GM21723 (cell line): ENCODE data around the gene CCDC33.
"Not testable (repeated sequence)": the region's sequence is repeated elsewhere in the genome, so short reads cannot be mapped to it uniquely, and the experiment has no call there.

Source experiments
- ATAC-seq: cut with Tn5 transposase; IDR thresholded peaks from one replicate; pipeline ENCODE4 v1.9.1; 2021; ENCODE audit warnings: mild to moderate bottlenecking, moderate library complexity; ENCODE audit not compliant: unreplicated experiment

The CCDC33 gene

GRCh38 chr15:74352393-74352910 lies 116.3 kb downstream of the CCDC33 start:
- no peak for ATAC-seq

- ATAC-seq, result not testable (repeated sequence)
Measured at GRCh38 chr15:74353992-74354391, 117.9 kb downstream of the CCDC33 start.

- not testable (repeated sequence) for ATAC-seq
Measured at GRCh38 chr15:74356050-74356449, 119.9 kb downstream of the CCDC33 start.

DNA sequence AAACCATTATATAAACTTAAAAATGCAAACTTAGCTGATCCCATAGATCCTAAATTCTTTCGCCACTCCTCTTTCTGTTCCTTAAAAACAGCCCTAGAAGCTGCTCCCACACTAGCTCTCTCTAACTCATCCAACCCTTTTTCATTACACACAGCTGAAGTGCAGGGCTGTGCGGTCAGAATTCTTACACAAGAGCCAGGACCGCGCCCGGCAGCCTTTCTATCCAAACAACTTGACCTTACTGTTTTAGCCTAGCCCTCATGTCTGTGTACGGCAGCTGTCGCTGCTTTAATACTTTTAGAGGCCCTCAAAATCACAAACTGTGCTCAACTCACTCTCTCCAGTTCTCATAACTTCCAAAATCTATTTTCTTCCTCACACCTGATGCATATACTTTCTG lies 121.4 kb downstream of the CCDC33 start:
- not testable (repeated sequence) for ATAC-seq

- ATAC-seq, result not testable (repeated sequence)
Measured at GRCh38 chr15:74359376-74359775, 123.2 kb downstream of the CCDC33 start.

GRCh38 chr15:74360855-74361254 lies 124.7 kb downstream of the CCDC33 start:
- ATAC-seq, result not testable (repeated sequence)

- no peak for ATAC-seq
Measured at GRCh38 chr15:74362482-74362881, 126.4 kb downstream of the CCDC33 start.

DNA sequence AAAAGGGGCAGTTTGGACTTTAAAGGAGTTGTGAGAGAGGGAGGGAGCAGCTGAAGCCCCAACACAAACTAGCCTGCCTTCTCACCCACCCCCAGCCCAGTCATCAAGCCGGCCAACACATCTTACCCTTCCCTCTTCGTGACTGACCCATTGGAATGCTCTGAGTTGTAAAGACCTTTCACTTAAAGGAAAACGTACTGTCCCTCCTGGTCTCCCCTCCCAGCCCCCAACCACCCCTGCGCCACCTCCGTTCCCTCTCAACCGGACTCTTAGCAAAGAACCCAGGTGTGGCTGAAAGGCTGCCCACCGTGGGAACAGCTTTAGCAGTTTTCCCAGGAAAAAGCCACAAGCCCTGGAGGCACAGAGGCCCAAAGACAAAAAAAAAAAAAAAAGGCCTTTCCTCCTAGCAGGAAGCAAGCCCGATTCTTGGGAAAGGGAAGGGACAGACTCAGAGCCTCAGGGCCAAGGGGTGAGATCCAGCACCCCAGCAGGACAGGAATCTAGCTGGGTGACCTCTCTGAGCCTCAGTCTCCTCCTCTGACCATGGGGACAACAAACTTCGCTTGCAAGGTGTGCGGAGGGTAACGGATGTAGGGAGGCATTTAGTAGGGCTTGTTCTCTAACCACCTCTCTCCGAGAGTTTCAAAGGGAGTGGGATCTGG lies 128.9 kb downstream of the CCDC33 start:
- ATAC-seq, result no peak

DNA sequence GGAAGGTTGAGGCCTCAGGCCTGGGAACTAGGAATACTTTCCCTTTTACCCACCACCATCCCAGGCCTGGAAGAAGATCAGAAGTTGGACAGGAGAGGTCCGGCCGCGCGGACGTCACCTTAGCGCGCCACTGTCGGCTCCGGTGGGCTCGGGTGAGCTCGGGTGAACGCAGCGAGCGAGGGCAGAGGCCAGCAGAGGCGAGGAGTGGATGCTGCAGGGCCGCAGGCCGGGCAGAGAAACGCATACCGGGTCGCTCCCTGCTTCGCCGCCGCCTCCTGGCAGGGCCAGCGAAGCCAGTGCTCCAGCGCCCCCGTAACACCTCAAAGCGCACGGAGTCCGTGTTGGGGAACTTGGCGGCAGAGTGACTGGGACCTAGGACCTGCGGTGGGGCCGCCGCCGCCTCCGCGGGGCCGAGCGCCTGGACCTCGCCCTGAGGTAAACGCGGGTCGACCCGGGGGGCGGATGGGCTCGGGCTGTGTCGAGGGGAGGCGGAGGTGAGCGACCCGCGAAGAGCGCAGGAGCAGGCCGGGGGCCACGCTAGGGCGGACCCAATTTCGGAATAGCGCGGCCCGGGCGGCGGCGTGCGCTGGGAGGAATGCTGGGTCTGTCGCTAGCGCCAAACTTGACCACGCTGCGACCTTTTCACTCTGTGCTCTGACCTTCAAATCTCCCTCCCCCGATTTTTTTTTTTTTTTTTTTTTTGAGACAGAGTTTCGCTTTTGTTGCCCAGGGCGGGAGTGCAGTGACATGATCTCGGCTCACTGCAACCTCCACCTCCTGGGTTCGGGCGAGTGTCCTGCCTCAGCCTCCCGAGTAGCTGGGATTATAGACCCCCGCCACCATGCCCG lies 129.7 kb downstream of the CCDC33 start:
- no peak for ATAC-seq

DNA sequence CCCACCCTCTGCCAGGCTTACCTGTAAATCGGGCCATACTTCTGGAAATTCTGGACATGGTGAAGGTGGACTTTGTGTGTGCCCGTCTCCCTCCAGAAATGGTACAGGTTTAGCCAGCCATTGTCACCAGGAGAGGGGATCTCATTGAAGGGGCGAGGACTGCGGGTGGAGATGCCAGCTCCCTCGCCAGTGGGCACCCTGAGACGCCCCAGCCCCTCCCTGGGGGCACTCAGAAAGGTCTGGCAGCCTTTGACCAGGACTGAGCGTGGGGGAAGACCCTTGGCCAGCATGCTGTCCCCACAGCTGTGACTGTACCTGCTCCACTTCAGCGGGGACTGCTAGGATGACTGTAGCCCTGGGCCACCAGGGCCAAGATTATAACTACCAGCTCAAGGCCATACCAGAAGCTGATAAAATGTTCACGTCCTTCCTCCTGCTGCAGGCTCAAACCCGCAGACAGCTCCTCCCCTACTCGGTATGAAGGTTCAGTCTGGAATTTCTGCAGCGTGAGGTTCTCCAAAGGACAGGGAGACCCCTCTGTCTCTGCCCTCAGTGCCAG lies 131.2 kb downstream of the CCDC33 start, which contains the start of gene CYP11A1:
TSS of gene CYP11A1 (minus strand) at position 351 of the 559 bp plus-strand sequence. CDS start at position 290, 61 bp downstream.
- ATAC-seq, result no peak

DNA sequence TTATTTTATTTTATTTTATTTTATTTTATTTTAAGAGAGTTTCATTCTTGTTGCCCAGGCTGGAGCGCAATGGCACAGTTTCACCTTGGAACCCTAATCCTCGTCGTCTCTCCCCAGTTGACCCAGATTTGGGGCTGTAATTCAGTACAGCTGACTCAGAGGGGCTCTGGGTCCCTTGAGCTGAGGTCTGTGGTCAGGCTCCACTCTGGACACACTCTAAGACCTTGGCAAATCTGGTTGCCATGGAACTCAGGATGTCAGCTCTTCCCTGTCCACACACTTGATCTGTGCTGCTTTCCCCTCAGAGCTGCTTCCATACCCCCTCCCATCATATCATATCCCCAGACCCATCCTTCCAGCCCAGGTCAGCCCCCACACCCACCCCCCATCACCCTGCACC lies 132.0 kb downstream of the CCDC33 start:
- no peak for ATAC-seq

DNA sequence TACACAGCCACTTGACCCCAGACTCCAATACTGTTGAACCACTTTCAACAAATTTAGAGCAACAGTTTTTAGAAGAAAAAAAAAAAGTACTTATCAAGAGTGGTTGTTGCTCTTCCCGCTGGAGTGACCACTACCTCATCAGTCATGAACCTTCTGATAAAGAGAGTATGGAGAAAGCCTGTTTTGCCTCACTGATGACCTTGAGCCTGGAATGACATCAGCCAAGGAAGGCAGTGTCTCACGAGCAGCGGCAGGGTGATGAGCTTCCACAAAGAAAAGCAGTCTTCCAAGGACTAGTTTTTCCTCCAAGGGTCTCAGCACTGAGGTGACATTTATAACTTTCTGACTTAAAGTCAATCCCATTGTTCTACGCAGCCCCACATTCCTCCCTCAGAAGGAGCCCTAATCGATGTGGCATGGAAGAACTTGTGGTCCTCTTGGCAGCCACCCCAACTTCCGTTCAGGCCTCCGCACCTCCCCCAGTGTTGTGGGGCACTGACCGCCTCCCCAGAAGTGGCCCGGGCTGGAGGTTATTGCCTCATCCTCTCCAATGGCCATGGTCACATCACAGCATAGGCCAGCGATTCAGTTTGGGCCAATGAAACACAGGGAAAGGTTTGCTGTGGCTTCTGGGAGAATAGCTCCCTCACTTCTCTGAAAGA lies 133.1 kb downstream of the CCDC33 start:
- no peak for ATAC-seq

DNA sequence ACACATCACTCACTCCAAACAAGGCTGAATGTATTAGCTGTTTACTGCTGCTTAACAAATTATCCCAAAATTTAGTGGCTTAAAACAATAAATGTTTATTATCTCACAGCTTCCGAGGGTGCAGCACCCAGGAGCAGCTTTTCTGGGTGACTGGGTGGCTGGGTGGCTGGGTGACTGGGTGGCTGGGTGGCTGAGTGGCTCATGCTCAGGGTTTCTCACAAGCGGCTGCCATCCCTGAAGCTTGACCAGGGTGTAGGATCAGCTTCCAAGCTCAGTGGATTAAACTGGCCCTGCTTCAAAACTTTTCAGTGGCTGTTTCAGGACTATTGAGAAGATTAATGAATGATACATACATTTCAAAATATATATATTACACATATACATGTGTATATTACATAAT lies 133.6 kb downstream of the CCDC33 start:
- no peak for ATAC-seq

DNA sequence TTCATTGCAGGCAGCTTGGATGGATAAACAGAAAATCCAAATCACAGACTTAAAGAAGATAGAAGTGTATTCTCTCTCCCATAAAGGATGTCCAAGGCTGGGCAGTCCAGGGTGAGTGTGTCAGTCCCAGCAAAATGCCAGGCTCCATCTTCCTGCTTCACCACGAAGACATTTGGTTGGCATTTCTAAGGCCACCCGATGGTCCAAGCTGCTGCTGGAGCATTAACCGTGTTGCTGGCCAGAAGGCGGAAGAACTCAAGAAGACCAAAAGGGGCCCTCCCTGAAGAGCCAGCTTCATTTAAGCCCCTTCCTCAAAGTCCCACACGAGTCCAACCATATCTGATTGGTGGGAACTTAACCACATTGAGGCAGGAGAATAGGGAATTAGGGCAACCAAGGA lies 134.3 kb downstream of the CCDC33 start:
- no peak for ATAC-seq

- no peak for ATAC-seq
Measured at GRCh38 chr15:74373056-74373650, 137.0 kb downstream of the CCDC33 start.

DNA sequence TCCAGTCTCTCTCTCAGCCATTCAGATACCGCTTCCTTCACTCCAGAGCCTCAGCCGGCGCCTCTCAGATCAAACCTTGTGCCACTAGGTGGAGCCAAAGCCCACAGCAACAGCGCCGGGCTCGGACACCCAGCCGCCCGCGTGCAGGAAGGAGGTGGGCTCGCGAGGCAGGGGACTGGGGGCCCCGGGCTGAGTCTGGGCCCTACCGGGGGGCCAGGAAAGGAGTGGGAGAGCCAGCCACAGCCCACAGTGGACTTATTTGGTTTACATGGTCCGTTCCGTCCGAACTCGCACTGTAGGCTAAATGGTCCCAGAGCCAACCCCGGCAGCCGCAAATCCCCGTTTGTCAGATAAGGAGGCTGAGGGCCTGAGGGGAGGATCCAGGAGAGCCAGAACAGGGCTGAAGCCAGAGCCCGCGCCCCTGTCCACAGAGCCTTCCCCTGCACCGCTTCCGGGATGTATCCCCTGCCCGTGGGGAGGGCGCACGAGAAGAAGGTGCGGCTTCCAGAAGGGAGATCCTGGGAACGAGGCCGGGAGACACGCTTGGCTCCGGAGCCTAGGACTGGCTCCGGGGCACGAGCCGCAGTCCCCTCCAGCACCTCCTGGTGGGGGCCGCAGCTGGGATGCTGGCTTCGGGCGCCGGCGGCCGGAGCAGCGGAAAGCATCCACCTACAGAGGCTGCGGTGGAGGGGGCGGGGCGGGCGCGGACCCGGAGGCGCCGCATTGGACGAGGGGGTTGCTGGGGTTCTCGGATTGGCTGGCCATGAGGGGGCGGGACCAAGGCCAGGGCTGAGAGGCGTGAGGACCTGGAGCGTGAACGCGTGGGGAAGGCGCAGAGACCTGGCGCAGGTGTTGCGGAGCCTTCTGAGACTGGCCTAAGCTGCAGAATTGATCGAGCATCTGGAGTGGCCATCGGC lies 137.9 kb downstream of the CCDC33 start:
- ATAC-seq, result peak; percentile 71

DNA sequence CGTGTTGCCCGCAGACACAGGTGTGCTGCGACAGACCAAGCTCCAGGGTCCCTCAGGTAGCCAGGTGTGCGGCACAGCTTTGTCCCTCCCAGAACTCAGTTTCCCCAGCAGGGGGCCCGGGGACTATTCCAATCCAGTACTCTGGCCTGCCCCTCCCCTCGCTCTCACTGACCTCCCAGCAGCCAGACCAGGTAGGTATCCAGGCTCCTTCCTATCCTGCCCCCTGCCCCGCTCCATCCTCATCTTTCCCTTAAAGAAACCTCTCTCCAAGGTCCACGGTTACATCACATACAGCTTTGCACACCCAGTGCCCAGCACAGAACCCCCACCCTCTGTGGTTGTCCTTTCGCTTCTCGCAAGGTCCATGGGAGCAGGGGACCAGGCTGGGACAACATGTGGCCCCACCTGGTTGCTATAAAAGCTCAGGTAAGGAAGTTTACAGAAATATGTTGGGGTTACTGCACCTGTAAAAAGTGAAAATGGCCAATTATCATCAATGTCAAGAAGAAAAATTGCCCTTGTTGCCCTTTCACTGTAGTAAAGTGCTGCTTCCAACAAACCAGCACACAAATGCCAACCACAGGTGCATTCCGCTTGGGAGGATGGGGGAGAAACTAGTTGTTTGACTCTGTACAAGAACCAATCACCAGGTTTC lies 138.6 kb downstream of the CCDC33 start:
- ATAC-seq, result no peak

DNA sequence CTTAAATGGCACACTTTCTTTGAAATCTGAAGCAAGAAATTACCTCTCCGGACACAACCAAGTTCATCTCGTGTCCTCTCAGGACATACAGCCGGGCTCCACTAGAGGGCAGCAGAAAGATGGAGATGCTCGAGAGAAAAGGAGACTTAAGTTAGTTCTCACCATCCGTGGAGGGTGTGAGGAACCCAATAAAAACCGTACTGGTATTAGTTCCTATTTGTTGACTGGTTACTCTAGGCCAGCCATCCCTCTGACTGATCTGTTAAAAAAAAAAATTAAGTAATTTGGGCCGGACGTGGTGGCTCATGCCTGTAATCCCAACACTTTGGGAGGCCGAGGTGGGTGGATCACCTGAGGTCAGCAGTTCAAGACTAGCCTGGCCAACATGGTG lies 139.2 kb downstream of the CCDC33 start:
- ATAC-seq, result peak; percentile 28

GRCh38 chr15:74376226-74376625 lies 140.1 kb downstream of the CCDC33 start:
- ATAC-seq, result no peak
